Gastrocnemius medialis (tissue), 4 donors: ENCODE data around the gene TPO. TPM values are rescaled to one million over a fixed set of nuclear protein-coding genes. Genes with fewer than 3 reads are reported as not detected.

ENCODE experiments used
- ATAC-seq, 2 donors: fragments of 150-250 bp; one replicate each; pipeline ENCODE4 v1.9.1; 2016
- DNase-seq, 2 donors: peaks; one replicate each; pipeline ENCODE4 v3.0.0-alpha.2; 2019
- H3K27ac ChIP-seq, 4 donors: fragments of 200-600 bp; sonication (generic); 1 replicate in 1 of 4; 2 replicates in 3 of 4; pipeline ENCODE4 v1.5.1; 2016 to 2018; ENCODE audit warnings: mild to moderate bottlenecking in 2 of 4, moderate library complexity in 1 of 4
- H3K27me3 ChIP-seq, 3 donors: fragments of 200-600 bp; sonication (generic) in 2 of 3; 1 replicate in 1 of 3; 2 replicates in 2 of 3; pipeline versions ENCODE4 v1.5.1 to v1.6.0; 2016 to 2019; ENCODE audit warnings: mild to moderate bottlenecking in 1 of 3, moderate library complexity in 1 of 3
- H3K36me3 ChIP-seq, 2 donors: fragments of 200-600 bp; sonication (generic) in 1 of 2; one replicate each; pipeline ENCODE4 v1.5.1; 2017 to 2018
- H3K4me1 ChIP-seq, 2 donors: fragments of 200-600 bp; sonication (generic) in 1 of 2; one replicate each; pipeline ENCODE4 v1.5.1; 2016 to 2017; ENCODE audit warnings: mild to moderate bottlenecking in 2 of 2
- H3K4me3 ChIP-seq, 4 donors: fragments of 200-600 bp; sonication (generic) in 3 of 4; 1 replicate in 1 of 4; 2 replicates in 3 of 4; pipeline ENCODE4 v1.5.1; 2016 to 2019; ENCODE audit warnings: mild to moderate bottlenecking in 2 of 4
- H3K9me3 ChIP-seq, 3 donors: fragments of 200-600 bp; sonication (generic) in 2 of 3; 1 replicate in 1 of 3; 2 replicates in 2 of 3; pipeline ENCODE4 v1.5.1; 2016 to 2019
- POLR2A ChIP-seq, 2 donors: fragments of 450-650 bp; IDR thresholded peaks; one replicate each; pipeline ENCODE4 v1.6.1; 2017; ENCODE audit warnings: antibody characterized with exemption in 2 of 2, mild to moderate bottlenecking in 2 of 2, moderate library complexity in 2 of 2
- in situ Hi-C, 4 donors: fragments of 200-750 bp; cut with MboI; loops; one replicate each; pipeline versions ENCODE4 v1.15.0 to v1.8.0; 2017; ENCODE audit warnings: low sequenced_read_pairs in 4 of 4
- intact Hi-C: fragments of 100-400 bp; cut with DNase I; formaldehyde crosslinking; loops from one replicate; pipeline ENCODE4 v1.15.1; 2023; ENCODE audit warnings: low total_unique reads
- total RNA-seq, 4 donors: library from RNA; depleted of rRNA; stranded (reverse); fragments of >200 nt; gene quantifications; one replicate each; pipeline versions ENCODE4 v1.1.0 to v1.2.3, GENCODE V29; 2016
- TF ChIP-seq, protein P1 (sequence below), 5 experiments: fragments of 450-650 bp in 3 of 5; fragments of 200-600 bp in 2 of 5; sonication (generic) in 2 of 5; IDR thresholded peaks in 4 of 5; conservative IDR thresholded peaks in 1 of 5; 1 replicate in 4 of 5; 2 replicates in 1 of 5; pipeline ENCODE4 v1.5.1; 2016 to 2019; ENCODE audit warnings: antibody characterized with exemption in 5 of 5, mild to moderate bottlenecking in 3 of 5, moderate library complexity in 3 of 5

TPO gene
- total RNA-seq, 4 donors from 2014 or later, result 3.3 to 11.6 (median 5.3) TPM

GRCh38 chr2:1499033-1499795 is 86.0 kb downstream of the TPO start:
- TF ChIP-seq, protein P1, sequence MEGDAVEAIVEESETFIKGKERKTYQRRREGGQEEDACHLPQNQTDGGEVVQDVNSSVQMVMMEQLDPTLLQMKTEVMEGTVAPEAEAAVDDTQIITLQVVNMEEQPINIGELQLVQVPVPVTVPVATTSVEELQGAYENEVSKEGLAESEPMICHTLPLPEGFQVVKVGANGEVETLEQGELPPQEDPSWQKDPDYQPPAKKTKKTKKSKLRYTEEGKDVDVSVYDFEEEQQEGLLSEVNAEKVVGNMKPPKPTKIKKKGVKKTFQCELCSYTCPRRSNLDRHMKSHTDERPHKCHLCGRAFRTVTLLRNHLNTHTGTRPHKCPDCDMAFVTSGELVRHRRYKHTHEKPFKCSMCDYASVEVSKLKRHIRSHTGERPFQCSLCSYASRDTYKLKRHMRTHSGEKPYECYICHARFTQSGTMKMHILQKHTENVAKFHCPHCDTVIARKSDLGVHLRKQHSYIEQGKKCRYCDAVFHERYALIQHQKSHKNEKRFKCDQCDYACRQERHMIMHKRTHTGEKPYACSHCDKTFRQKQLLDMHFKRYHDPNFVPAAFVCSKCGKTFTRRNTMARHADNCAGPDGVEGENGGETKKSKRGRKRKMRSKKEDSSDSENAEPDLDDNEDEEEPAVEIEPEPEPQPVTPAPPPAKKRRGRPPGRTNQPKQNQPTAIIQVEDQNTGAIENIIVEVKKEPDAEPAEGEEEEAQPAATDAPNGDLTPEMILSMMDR (IDR thresholded peaks at IDR 0.05 in 4 of 5, conservative IDR thresholded peaks at IDR 0.05 in 1 of 5), result no peak
- no peak for TF ChIP-seq POLR2A (IDR thresholded peaks at IDR 0.05)
- no peak overlapping the region for H3K4me3 ChIP-seq
- DNase-seq, result no peak
- in situ Hi-C loops (no loop called here), intact Hi-C loops (no loop called here)
- H3K36me3 ChIP-seq, result no peaks in the 10 kb centered on the region
- H3K9me3 ChIP-seq, result no peaks in the 10 kb centered on the region
- H3K27me3 ChIP-seq, result no peaks in the 10 kb centered on the region
- no peak overlapping the region for H3K27ac ChIP-seq
- ATAC-seq, result no peak
- no peaks in the 10 kb centered on the region for H3K4me1 ChIP-seq

- no peak for DNase-seq
- no peak overlapping the region for H3K4me3 ChIP-seq
- no peak for ATAC-seq
- intact Hi-C loops (no loop called here), in situ Hi-C loops (no loop called here)
- no peaks in the 10 kb centered on the region for H3K27me3 ChIP-seq
- TF ChIP-seq POLR2A (IDR thresholded peaks at IDR 0.05), result no peak
- TF ChIP-seq, protein P1 (IDR thresholded peaks at IDR 0.05 in 4 of 5, conservative IDR thresholded peaks at IDR 0.05 in 1 of 5), result no peak
- H3K4me1 ChIP-seq, result no peaks in the 10 kb centered on the region
- no peaks in the 10 kb centered on the region for H3K9me3 ChIP-seq
- H3K36me3 ChIP-seq, result no peaks in the 10 kb centered on the region
- H3K27ac ChIP-seq, result no peak overlapping the region
These were observed 88.0 kb downstream of the TPO start for GRCh38 chr2:1501038-1501851.

- DNase-seq, result no peak
- intact Hi-C loops, result no loop called here
- in situ Hi-C loops, result no loop called here
- no peaks in the 10 kb centered on the region for H3K36me3 ChIP-seq
- H3K27ac ChIP-seq, result no peak overlapping the region
- H3K4me1 ChIP-seq, result no peaks in the 10 kb centered on the region
- TF ChIP-seq, protein P1 (IDR thresholded peaks at IDR 0.05 in 4 of 5, conservative IDR thresholded peaks at IDR 0.05 in 1 of 5), result no peak
- no peaks in the 10 kb centered on the region for H3K27me3 ChIP-seq
- no peaks in the 10 kb centered on the region for H3K9me3 ChIP-seq
- no peak overlapping the region for H3K4me3 ChIP-seq
- no peak for ATAC-seq
These were observed 88.7 kb downstream of the TPO start for GRCh38 chr2:1501991-1502390.

GRCh38 chr2:1502891-1503304 is 89.6 kb downstream of the TPO start:
- in situ Hi-C loops (no loop called here), intact Hi-C loops (no loop called here)
- no peaks in the 10 kb centered on the region for H3K4me1 ChIP-seq
- no peak overlapping the region for H3K4me3 ChIP-seq
- ATAC-seq (no peak), DNase-seq (no peak)
- no peak overlapping the region for H3K27ac ChIP-seq
- H3K9me3 ChIP-seq, result no peaks in the 10 kb centered on the region
- no peaks in the 10 kb centered on the region for H3K27me3 ChIP-seq
- TF ChIP-seq, protein P1 (IDR thresholded peaks at IDR 0.05 in 4 of 5, conservative IDR thresholded peaks at IDR 0.05 in 1 of 5), result no peak
- no peak for TF ChIP-seq POLR2A (IDR thresholded peaks at IDR 0.05)
- H3K36me3 ChIP-seq, result no peaks in the 10 kb centered on the region
